Left lung (tissue), 10 donors: ENCODE results near the gene SMARCC1. TPM values are rescaled to one million over a fixed set of nuclear protein-coding genes. Genes with fewer than 3 reads are reported as not detected.

Source experiments
- ATAC-seq: fragments of 200-7000 bp; cut with Tn5 transposase; one replicate; pipeline ENCODE4 v1.9.1; 2020; ENCODE audit warnings: moderate library complexity
- DNase-seq, 4 donors: peaks; one replicate each; pipeline ENCODE4 v3.0.0-alpha.2; 2013 to 2020
- H3K27ac ChIP-seq, 2 donors: fragments of 200-600 bp; sonication (generic) in 1 of 2; one replicate each; pipeline versions ENCODE4 v1.5.0 to v1.8.0; 2020 to 2021
- H3K27me3 ChIP-seq, 2 donors: fragments of 200-600 bp; sonication (generic) in 1 of 2; one replicate each; pipeline versions ENCODE4 v1.5.0 to v1.8.0; 2020 to 2021
- H3K36me3 ChIP-seq, 2 donors: fragments of 200-600 bp; sonication (generic) in 1 of 2; one replicate each; pipeline versions ENCODE4 v1.5.0 to v1.8.0; 2020 to 2021
- H3K4me1 ChIP-seq, 2 donors: fragments of 200-600 bp; one replicate each; pipeline ENCODE4 v1.8.0; 2021
- H3K4me3 ChIP-seq, 2 donors: fragments of 200-600 bp; sonication (generic) in 1 of 2; one replicate each; pipeline versions ENCODE4 v1.5.0 to v1.8.0; 2020 to 2021; ENCODE audit warnings: mild to moderate bottlenecking in 1 of 2
- H3K9me3 ChIP-seq, 2 donors: fragments of 200-600 bp; sonication (generic) in 1 of 2; one replicate each; pipeline versions ENCODE4 v1.5.0 to v1.8.0; 2020 to 2021
- intact Hi-C, 2 donors: fragments of 100-400 bp; cut with DNase I; formaldehyde crosslinking; loops; one replicate each; pipeline versions ENCODE4 v1.11.2 to v1.14.2; 2022
- polyA plus RNA-seq, 6 donors: library from polyadenylated mRNA; unstranded; fragments of 120-200 nt; gene quantifications; one replicate each; pipeline ENCODE4 v1.2.1, GENCODE V29; 2013; ENCODE audit not compliant: insufficient read length in 6 of 6
- total RNA-seq, 2 donors: library from RNA; stranded (reverse); fragmentation: NEBNext Ultra II Directional; extraction: Animal tissue kit (Norgen Biotek cat#: 25700); gene quantifications; one replicate each; pipeline ENCODE4 v1.2.1, GENCODE V29; 2021
- TF ChIP-seq, protein P1 (sequence below), 2 donors: fragments of 200-600 bp; sonication (generic) in 1 of 2; IDR thresholded peaks; one replicate each; pipeline versions ENCODE4 v1.5.0 to v1.8.0; 2021; ENCODE audit warnings: antibody characterized with exemption in 2 of 2
- donor health status: DM: no; HTN: yes; CAD: no.
- donor health status: DM: no; HTN: no; CAD: no.

Gene SMARCC1
- total and polyA plus RNA-seq, 8 donors = 58.5 to 112 (median 97.6) TPM

GRCh38 chr3:47601281-47601680, 180.4 kb downstream of the SMARCC1 start:
- no peaks in the 10 kb centered on the region for H3K9me3 ChIP-seq
- H3K27ac ChIP-seq = no peak overlapping the region
- H3K27me3 ChIP-seq = no peaks in the 10 kb centered on the region
- no peaks in the 10 kb centered on the region for H3K4me1 ChIP-seq
- ATAC-seq (no peak), DNase-seq (no peak)
- intact Hi-C loops = no loop called here
- TF ChIP-seq, protein P1, sequence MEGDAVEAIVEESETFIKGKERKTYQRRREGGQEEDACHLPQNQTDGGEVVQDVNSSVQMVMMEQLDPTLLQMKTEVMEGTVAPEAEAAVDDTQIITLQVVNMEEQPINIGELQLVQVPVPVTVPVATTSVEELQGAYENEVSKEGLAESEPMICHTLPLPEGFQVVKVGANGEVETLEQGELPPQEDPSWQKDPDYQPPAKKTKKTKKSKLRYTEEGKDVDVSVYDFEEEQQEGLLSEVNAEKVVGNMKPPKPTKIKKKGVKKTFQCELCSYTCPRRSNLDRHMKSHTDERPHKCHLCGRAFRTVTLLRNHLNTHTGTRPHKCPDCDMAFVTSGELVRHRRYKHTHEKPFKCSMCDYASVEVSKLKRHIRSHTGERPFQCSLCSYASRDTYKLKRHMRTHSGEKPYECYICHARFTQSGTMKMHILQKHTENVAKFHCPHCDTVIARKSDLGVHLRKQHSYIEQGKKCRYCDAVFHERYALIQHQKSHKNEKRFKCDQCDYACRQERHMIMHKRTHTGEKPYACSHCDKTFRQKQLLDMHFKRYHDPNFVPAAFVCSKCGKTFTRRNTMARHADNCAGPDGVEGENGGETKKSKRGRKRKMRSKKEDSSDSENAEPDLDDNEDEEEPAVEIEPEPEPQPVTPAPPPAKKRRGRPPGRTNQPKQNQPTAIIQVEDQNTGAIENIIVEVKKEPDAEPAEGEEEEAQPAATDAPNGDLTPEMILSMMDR (IDR thresholded peaks at IDR 0.05) = no peak
- no peak overlapping the region for H3K4me3 ChIP-seq
- H3K36me3 ChIP-seq = peaks cover 0 to 48% of the 10 kb centered on the region in 2 donors

DNA sequence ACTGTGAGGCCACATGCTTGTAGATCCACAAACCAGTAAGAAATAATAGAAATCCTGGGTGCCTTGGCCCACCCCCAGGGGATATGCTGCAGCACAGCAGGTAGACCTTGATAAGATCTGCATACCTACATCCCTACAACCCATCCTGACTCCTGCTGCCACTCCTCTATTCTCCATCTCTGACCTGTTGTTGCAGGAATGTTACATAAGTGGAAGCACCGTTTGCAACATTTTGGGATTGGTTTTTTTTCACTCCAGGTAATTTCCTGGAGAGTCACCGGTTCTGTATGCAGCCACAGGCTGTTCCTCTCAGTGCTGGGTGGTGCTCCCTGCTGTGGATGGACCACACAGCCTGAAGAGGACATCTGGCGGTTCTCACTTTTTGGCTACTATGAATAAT, 186.9 kb downstream of the SMARCC1 start:
- intact Hi-C loops = no loop called here
- no peak overlapping the region for H3K4me3 ChIP-seq
- TF ChIP-seq, protein P1 (IDR thresholded peaks at IDR 0.05) = no peak
- no peaks in the 10 kb centered on the region for H3K27me3 ChIP-seq
- ATAC-seq (no peak), DNase-seq (no peak)
- H3K36me3 ChIP-seq = peaks cover 0 to 47% of the 10 kb centered on the region in 2 donors
- no peaks in the 10 kb centered on the region for H3K4me1 ChIP-seq
- no peak overlapping the region for H3K27ac ChIP-seq
- H3K9me3 ChIP-seq = no peaks in the 10 kb centered on the region

DNA sequence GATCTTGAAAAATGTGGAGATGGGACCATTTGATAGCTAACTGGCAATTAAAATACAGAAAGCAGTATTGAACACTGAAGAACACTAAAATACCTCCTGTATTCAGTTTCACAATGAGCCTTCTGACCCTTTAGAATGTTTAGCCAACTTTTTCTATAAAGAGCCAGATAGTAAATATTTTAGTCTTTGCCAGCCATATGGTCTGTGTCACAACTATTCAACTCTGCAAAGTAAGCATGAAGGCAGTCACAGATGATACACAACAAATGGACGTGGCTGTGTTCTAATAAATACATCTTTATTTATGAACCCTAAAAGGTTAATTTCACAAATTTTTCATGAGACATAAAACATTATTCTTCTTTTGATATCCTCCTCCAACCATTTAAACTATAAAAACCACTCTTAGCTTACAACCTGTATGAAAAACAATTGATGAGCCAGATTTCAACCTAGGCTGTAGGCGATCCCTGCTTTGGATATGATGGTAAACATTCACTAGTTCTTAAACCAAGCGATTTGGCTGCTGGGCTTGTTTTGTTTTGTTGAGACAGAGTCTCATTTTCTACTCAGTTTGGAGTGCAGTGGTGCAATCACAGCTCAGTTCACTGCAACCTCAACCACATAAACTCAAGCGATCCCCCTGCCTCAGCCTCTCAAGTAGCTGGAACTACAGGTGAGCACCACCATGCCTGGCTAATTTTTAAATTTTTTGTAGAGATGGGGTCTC, 189.5 kb downstream of the SMARCC1 start:
- no peak overlapping the region for H3K4me3 ChIP-seq
- DNase-seq = peak in 2 of 4 donors; percentile 49 to 79
- TF ChIP-seq, protein P1 (IDR thresholded peaks at IDR 0.05) = no peak
- intact Hi-C loops = no loop called here
- H3K27ac ChIP-seq = no peak overlapping the region
- no peaks in the 10 kb centered on the region for H3K9me3 ChIP-seq
- no peak for ATAC-seq
- no peaks in the 10 kb centered on the region for H3K27me3 ChIP-seq
- H3K4me1 ChIP-seq = no peaks in the 10 kb centered on the region
- peaks cover 0 to 60% of the 10 kb centered on the region in 2 donors for H3K36me3 ChIP-seq

DNA sequence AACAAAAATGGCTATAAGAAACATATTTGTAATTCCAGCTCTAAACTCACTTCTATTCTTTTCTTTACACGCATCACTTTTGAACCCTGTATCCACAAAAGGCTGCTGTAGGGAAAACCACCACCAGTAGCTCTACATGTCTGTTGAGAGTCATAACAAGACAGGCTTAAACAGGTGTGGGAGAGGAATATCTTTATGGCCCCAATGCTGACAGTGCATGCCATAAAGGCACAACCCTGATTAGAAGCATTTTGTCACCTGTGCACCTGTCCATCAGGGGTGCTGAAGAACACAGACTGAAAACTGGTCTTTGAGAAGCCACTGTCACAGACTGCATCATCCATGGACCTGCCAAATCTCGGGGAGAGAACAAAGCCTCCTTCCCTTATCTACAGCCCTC, 191.5 kb downstream of the SMARCC1 start:
- no peak for DNase-seq
- intact Hi-C loops = no loop called here
- H3K4me3 ChIP-seq = no peak overlapping the region
- H3K36me3 ChIP-seq = peaks cover 0 to 79% of the 10 kb centered on the region in 2 donors
- no peak overlapping the region for H3K27ac ChIP-seq
- TF ChIP-seq, protein P1 (IDR thresholded peaks at IDR 0.05) = no peak
- no peaks in the 10 kb centered on the region for H3K27me3 ChIP-seq
- H3K9me3 ChIP-seq = no peaks in the 10 kb centered on the region
- no peaks in the 10 kb centered on the region for H3K4me1 ChIP-seq
- no peak for ATAC-seq

GRCh38 chr3:47588587-47588986, 193.1 kb downstream of the SMARCC1 start:
- H3K4me3 ChIP-seq = no peak overlapping the region
- no peaks in the 10 kb centered on the region for H3K4me1 ChIP-seq
- H3K9me3 ChIP-seq = no peaks in the 10 kb centered on the region
- peaks cover 0 to 73% of the 10 kb centered on the region in 2 donors for H3K36me3 ChIP-seq
- TF ChIP-seq, protein P1 (IDR thresholded peaks at IDR 0.05) = no peak
- DNase-seq (no peak), ATAC-seq (no peak)
- H3K27ac ChIP-seq = no peak overlapping the region
- intact Hi-C loops = no loop called here
- H3K27me3 ChIP-seq = no peaks in the 10 kb centered on the region
